ENCODE data around the gene RNF114.
"Not testable (repeated sequence)": the region's sequence is repeated elsewhere in the genome, so short reads cannot be mapped to it uniquely, and the experiment has no call there.

Gene RNF114

DNA sequence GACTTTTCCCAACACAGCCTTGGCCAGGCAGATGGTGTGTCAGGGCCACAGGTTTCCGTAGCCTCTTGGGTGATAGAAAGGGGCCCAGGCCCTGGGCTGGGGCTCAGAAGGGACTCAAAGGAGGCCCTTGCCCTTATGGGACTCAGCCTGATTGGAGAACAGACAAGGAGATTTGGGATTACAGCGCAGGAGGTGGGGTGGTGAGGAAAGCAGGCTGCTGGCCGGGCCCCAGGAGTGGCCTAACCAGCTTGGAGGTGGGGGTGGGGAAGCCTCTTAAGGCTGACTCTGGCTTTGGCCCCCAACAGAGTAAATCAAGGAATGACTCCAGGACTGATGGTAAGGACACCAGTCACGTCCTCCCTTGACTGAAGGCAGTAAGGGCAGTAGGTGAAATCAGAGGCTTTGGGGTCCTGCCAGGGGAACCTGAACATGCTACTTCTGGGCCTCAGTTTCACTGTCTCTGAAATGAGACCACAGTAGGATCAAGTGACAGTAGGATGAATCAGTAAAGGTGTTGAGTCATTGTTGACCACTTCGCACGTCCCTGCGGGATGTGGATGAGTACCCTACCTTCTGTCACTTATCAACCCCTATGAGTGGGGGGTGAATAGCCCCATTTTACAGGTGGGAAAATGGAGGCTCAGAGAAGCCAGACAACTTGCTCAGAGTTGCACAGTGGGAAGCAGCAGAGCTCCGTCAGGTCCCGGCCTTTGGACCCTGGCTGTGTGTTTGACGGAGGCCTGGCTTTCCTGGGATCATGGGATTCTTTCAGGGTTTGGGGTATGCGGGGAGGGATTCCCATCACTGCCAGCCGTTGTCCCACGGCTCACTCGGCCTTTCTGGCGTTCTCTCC, 51.0 kb downstream of the RNF114 start:
- DNase-seq = no peak

GRCh38 chr20:49987868-49988690, 51.9 kb downstream of the RNF114 start:
- no peak for DNase-seq

DNA sequence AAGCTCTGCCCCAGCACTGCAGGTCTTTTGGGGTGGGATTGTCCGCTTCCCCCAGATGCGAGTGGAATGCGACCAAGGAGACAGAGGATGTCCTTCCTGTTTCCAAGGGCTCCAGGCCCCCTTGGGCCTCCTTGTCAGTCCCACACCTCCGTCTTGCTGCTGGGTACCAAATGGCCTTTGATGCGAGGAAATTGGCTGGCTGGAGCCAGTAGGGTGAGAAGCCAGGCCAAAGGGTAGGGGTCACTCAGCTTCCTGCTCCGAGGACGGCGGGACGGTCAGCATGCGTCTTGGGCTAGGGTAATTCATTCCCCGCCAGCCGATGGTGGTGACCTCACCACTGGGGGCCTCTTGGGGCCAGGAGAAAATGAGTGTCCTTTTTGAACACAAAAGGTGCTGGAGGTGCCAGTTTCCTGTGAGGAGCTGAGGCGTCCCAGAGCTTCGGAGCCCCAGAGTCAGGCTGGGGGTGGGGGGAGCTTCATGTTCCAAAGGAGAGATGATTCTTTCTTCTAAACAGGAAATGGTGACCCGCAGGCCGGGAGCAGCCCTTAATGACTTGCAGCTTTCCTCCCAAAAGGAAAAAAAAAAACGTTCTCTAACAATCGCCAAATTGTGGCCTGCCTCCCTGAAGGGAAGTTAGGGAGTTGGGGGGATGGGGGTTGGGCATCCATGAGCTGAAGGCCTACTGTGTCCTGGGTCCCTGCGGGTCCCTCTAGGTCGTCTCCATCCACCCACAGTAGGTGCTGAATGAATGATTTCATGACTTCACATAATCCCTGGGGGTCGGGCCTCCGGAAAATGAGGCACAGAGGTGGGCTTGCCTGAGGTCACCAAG, 53.3 kb downstream of the RNF114 start:
- DNase-seq = peak; percentile 56

DNA sequence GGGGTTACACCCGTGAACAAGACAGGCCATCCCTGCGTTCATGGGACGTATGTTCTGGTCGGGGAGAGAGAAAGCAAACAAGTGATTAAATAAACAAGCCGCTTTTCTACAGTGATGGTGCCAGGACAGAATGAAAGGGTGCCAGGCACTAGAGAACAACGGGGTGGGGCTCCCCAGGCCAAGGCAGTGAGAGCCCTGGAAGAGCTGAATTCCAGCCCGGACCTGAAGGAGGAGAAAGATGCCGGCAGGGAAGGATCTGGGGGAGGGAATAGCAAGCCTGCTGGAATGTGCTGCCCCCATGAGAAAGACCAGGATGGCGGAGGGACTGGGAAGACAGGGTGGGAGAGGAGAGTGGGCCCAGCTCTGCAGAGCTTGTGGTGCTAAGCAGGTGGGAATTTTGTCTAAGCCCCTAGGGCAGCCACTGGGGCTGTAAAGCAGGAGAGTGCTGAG, 54.1 kb downstream of the RNF114 start:
- DNase-seq = no peak

DNA sequence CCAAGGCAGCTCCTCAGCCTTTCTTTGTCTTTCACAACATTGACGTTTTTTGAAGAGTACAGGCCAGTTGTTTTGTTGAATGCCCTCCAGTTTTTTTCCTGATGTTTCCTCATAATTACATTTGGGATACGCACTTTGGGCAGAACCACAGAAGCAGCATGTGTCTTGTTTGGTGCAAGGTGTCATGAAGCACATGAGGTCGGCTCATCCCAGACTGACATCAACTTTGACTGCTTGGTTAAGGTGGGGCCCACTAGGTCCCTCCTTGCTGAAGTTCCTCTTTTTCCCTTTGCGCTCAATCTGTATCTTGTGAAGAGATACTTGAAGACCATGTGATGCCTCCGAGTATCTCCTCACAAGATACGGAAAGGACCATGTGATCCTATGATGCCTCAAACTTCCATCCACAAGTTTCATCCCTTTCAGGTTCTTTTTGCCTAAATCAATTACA, 57.1 kb downstream of the RNF114 start:
- peak; percentile 35 for DNase-seq

DNA sequence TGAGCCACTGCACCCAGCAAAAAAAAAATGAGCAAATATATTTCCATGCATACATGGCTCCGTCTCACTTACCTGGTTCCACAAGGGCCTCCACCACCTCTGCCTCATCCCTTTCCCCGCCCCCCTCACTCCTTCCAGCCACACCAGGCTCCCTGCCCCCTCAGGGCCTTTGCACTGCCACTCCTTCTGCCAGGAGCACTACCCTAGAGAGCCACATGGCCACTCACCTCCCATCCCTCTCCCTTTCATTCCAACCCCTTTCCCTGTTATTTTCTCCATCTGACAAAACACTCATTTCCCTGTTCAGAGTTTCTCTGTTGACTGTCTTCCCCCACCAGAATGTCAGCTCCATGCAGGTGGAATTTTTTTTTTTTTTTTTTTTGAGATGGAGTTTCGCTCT, 59.4 kb downstream of the RNF114 start:
- DNase-seq = no peak

DNA sequence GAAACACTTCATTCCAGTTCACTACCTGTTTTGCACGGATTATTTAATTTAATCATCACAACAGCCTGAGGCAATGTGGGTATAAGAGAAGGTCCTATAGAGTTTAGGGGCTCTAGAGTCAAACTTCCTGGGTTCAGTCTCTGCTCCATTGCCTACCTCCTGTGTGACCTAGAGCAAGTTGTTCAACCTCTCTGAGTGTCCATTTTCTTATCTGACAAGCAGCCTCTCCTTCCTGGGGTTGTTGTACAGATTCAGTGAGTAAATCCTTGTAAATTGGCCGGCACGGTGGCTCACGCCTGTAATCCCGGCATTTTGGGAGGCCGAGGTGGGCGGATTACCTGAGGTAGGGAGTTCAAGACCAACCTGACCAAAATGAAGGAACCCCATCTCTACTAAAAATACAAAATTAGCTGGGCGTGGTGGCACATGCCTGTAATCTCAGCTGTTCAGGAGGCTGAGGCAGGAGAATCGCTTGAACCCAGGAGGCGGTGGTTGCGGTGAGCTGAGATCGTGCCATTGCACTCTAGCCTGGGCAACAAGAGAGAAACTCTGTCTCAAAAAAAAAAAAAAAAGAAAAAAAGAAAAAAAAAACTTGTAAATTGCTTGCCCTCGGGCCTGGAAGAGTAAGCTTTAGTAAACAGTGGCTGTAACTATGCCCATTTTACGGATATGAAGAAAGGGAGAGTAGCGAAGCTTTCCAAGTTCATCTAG, 62.4 kb downstream of the RNF114 start:
- DNase-seq = not testable (repeated sequence)

- no peak for DNase-seq
Observed at GRCh38 chr20:49999329-49999728, 63.1 kb downstream of the RNF114 start.

GRCh38 chr20:50000548-50001222, 64.5 kb downstream of the RNF114 start:
- DNase-seq = not testable (repeated sequence)

- no peak for DNase-seq
Observed at GRCh38 chr20:50001784-50002311, 65.7 kb downstream of the RNF114 start.

- peak; percentile 54 for DNase-seq
Observed at GRCh38 chr20:50003253-50003656, 67.1 kb downstream of the RNF114 start.

Measured in GDM1 (cell line).